SK-N-MC (cell line): Measurements from ENCODE around the gene PAX6.

Source experiments
- EZH2 ChIP-seq: fragments of 200-600 bp; sonication (generic); IDR thresholded peaks from one replicate; pipeline ENCODE4 v1.6.1; 2017; ENCODE audit warnings: antibody characterized with exemption
- POLR2AphosphoS5 ChIP-seq: IDR thresholded peaks from 2 replicates; pipeline ENCODE4 v1.6.1; 2012; ENCODE audit warnings: mild to moderate bottlenecking, low read depth, low read length, borderline replicate concordance

- no peak for TF ChIP-seq EZH2
- no peak for TF ChIP-seq POLR2AphosphoS5
These were observed 26.5 kb downstream of the PAX6 start for GRCh38 chr11:31784611-31785010.
